CD4-positive, alpha-beta T cell treated with Interleukin-12 subunit alpha and Interleukin-12 subunit beta, for 1 hour (primary cell): ENCODE data around the gene MAPK11.

Experiments
- DNase-seq: peaks from one replicate; pipeline ENCODE4 v3.0.0-alpha.2; 2020

Gene MAPK11

DNA sequence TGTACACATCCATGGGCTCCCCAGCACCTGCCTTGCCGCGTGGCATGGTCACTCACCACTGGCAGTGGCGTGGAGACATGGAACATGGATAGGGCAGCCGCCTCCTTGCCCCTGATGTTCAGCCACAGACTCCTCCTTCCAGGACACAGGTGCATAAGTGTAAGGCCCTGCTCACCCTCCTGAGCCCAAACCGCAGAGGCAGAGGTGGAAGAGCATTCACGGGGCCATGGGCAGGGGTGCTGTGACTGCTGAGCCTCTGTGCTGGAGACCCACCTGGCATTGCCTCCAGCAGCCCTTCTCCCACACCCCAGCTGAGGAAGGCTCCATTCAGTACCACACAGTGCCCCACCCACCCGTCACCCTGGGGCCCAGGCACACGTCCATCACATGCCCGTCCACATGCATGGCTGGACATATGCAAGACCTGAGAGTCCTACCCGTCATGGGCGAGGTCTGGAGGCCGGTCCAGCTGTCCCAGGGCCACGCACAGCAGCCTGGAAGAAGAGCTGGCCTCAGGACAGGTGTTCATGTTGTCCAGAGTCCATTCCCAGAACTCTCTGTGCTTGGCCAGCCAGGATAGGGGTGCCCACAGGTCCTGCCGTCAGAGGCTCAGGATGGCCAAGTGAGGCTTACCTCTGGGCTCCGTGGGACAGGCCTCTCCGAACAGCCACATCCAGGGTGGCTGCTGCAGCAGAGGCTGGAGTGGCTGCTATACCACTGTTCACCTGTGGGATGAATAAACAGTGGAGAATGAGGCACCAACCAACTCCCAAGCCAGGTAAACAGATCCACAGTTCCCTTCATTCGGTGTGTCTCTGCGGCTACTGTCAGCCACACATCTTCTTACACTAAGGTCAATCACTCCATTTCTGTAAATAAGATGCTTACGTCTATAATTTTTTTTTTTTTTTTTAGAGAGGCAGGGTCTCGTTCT, 23.7 kb downstream of the MAPK11 start:
- DNase-seq = no peak

DNA sequence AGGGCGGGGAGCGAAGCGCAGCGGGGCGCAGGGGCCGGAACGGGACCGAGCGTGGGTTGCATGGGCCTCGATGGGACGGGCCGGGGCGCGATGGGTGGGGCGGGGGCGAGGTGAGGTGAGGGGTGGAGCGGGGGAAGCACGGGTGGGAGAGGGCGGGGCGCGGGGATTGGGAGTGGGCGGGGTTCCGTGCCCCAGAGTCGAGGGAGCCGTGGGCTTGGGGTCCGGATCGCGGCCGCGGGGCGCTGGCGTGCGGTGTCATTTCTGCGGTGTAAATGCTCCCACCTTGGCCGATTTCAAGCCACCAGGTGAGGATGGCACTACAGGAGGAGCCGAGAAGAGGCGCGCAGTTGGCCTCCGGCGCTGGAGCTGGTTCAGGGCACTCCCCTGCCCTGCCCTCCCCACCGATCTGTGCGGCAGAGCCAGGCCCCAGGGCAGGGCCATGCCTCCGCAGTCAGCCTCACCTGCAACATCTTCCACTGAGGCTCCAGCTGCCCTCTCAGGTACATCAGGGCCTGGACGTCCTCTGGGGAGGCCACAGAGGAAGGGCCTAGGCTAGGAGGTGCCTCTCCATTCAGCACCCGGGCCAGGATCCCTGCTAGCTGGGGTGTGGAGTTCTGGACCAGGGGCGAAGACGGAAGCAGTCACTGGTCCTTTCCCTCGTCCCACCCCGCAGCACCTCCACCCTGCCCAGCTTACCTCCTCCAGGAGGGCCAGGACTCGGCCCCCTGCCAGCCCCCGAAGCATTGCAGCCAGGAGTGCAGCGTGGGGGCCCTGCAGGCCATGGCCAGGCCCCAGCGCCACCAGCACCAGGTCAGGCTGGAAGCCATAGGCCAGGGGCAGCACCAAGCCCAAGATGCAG, 24.7 kb downstream of the MAPK11 start:
- no peak for DNase-seq

DNA sequence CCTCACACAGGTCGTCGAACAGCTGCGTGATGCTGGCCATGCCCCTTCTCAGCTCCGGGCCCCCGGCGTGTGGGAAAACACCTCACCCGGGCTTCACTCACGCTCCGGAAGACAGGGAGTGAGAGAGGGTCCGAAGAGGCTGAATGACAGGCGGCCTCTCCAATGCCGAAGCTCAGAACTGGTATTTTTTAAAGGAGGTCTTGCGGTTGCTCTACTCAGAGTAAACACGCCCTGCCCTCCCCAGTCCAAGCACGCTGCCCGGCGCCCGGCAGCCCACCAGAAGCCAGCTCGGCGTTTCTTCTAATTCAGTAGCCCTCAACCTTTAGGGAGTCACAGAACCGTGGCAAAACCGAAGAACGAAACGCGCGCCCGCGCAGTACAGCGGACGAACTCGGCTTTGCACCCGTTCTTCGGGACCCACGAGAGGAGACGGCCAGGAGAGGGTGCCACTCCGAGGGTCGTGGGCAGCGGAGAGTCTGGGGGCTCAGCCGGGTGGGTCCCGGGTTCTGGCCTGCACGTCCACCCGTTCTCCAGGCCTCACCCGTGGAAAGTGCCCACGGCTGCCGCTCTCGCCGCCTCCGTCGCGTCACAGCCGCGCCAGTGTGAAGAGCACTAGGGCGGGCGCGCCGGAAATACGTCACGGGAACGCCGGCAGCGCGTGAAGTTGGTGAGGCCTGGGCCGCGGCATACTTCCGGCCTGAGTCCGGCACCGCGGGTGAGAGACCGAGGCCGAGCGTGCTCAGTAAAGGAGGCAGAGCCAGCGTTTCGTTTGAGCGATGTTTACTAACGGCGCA, 25.6 kb downstream of the MAPK11 start, which contains the start of gene TUBGCP6:
TUBGCP6 (minus strand) TSS at position 604 of the 794 bp plus-strand sequence; CDS start at position 40, 564 bp downstream.
- peak; percentile 92 for DNase-seq

DNA sequence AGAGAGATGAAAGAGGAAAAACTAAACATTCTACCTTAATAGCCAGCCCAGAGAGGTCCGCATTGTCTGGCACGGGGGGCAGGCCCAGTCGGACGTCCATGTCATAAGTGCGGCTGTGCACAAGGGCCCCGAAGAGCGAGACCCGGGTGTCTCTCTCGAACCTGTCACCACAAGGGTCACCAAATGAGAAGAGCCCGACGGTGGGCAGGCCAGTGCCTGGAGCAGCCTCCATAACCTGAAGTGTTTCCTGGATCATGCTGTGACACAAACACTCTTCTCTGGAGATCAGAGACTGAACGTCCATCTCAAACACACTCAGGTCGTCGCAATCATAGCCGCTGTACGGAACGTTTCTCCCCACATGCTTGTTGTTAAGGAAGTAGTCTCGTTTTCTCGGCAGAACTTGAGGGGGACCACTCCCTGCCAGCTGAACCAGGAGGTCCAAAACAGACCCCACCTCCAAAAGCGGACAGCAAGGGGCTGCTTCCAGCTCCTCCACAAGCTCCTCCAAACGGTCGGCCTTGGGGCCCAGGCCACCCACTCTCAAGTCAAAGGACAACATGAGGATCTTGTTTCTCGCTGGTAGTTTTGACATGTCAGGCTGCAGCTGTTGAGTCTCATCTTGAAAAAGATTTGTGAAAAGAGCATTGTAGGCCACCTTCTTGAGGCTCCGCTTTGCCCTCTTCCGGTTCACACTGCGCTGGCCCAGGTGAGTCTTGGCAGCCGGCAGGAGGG, 26.3 kb downstream of the MAPK11 start:
- DNase-seq = no peak

DNA sequence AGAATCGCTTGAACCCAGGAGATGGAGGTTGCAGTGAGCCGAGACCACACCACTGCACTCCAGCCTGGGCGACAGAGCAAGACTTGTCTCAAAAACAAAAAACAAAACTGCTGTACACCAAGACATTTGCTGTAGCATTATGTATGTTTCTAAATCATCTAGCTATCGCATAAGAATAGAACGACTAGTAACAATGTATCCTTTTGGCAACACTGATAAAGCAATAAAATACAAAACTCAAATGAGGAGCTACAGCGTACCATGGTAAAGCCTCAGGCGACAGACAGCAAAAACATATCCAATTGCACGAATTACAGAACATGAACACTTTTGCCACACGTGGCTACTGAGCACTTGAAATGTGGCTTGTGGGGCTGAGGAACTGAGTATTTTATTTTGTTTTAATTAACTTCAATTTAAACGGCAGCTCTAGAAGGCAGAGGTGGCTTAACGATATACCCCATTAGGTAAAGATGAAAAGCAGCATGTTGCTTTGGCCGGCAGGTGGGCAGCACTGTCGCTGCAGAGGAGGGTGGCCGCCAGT, 27.7 kb downstream of the MAPK11 start:
- DNase-seq = no peak

DNA sequence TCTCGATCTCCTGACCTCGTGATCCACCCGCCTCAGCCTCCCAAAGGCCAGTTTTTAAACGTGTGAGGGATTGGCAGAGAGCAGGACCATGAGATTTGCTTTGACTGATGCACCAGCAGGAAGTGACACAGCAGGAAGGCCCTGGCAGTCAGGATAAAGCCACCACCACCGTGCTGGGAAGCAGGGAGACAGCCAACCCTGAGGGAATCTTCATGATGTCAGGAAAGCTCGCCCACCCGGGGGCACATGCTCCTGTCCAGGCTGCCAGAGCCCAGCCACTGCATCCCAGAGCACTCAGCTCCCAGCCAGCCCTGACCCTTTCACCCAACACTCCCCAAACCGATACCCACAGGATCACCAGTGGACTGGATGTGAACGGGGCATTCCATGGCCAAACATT, 31.4 kb downstream of the MAPK11 start:
- DNase-seq = no peak

DNA sequence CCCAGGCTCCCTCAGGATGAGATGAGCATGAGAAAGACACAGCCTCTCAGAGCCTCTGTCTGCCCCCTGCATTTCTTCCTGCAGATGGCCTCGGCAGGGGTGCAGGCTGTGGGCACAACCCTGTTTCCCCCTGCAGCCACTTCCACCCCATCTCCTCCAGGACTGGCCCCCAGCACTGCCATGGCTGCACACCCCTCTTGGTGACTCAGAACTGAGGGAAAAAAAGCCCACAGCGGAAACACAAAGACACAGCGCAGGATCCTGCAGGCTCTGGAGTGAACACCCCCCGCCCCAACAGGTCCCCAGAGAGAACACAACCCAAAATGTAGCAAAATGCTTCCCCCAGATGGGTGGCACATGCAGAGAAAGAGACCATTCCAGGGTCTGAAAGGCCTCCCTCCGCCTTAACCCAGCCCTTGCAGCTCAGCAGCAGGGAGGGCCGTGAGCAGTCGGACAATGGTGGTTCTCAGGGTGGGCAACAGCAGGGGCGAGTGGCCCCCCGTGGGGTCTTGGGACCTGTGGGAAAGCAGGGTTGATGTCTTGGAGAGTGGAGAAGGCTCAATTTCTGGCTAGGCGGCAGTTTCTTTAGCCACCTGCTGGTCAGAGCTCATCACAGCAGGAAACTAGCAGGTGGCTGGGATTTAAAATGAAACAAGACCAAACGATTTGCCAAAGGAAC, 33.3 kb downstream of the MAPK11 start:
- no peak for DNase-seq

DNA sequence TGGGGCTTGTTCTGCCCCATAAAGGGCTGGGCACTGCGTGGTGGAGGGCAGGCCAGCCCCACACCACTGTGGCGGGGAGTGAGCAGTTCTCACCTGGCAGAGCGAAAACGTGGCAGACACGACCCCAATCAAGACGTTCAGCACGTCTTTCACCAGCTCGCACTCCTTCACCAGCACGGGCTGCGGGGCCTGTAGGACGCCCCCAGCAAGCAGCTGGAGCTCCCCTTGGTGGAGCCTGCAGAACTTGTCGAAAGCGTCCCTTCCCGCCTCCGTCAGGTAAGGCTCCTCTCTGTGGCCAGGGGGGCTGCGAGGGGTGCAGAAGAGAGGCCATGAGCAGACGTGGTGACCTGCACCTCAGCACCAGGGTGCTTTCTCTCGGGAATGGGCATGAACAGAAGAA, 37.0 kb downstream of the MAPK11 start:
- no peak for DNase-seq

DNA sequence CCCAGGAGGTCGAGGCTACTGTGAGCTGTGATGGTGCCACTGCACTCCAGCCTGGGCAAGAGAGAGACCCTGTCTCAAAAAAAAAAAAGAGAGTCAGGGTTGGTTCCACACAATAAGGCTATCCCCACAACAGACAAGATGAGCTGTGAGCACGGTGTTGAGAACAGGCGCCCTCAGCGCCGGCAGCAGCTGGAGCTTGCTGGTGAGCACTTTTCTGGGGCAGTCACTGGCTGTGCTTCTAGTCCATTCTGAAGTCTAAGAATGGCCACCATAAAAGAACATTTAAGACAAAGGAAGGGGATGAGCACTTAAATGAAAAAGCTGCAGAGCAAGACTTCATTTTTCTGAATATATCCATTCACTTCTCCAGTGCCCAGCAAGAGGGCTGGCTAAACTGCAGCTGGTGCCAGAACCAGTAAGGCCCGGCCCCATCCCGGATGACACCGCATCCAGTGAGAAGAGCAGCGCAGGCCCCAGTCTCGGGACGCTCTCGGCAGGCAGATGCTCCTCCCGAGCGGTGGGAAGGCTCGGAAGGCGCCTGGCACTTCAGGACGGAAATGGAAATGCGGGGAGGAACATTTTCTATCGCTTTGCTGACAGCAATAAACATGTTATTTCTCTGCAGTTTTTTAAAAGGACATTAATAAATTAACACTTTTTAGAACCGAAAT, 37.6 kb downstream of the MAPK11 start:
- DNase-seq = no peak

DNA sequence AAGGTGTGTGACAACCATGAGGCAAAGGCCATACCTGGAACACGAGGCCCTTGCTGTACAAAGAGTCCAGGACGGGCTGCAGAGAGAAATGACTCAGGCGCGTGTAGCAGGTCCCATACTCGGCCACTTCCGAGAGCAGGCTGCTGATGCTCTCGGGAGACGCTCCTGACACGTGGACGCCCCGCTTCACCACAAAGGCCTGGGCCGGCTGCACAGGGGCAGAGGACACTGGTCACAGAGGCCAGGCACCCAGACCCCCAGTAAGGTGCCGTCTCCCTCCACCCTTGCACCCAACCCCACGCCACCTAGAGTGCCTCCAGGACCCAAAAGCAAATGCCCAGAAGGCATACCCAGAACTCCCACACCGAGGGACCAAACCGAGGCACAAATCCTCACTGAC, 40.8 kb downstream of the MAPK11 start:
- no peak for DNase-seq

DNA sequence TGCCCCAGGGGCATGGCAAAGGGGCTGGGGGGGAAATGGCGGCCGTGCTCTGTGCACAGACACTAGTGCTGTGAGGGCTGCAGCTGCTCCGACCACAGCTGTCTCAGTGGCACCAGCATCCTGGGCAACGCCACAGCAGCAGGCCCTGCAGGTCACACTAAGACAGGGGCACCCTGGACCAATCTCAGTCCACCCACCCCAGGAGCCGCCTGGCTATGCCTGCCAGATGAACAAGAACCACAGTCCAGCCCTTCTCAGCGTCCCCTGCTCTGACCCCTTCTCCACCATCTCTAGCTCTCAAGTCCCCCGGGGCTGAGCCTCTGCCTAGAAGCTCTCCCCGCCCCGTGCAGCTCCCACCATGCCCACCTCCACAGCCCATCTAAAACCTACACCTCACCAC, 41.8 kb downstream of the MAPK11 start:
- DNase-seq = no peak

DNA sequence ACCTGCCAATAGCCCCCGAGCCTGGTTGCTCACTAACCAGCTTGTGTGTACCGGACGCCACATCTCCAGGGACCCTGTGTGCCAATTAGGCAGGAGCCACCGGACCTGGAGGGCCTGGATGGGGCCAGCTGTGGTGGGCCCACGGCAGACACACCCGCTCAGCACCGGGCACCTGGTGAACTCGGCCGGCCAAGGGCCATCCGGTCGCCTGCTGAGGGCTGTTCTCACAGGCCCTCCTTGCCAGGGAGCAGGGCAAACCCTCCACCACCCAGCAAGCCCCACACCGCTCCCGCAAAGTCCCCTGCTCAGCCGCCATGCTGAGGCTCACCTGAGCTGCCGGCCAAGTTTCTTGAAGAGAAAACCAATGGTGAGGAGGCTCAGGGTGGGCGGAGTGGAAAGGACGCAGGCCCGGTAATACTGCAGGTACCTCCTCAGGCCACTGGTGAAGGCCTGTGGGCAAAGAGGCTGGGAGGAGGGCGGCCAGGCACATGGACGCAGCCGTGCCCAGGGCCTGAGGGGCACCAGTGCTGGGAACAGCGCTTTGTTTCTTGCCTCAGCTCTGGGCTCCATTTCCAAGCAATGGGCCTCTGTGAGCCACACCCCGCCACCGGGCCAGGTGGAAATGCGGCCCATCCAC, 42.5 kb downstream of the MAPK11 start:
- DNase-seq = no peak

DNA sequence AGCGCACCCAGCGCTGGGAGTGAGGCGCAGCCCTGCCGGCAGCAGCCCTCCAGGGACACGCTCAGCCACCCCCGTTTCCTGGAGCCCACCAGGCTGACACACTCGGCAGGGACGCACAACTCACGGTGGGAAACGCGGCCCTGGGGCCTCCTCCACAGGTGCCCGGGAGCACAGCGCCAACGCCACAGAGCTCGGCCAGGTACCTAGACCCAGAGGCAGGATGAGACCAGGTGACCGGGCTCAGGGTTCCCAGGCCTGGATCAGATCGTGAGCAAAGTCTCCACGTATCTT, 43.4 kb downstream of the MAPK11 start:
- no peak for DNase-seq

DNA sequence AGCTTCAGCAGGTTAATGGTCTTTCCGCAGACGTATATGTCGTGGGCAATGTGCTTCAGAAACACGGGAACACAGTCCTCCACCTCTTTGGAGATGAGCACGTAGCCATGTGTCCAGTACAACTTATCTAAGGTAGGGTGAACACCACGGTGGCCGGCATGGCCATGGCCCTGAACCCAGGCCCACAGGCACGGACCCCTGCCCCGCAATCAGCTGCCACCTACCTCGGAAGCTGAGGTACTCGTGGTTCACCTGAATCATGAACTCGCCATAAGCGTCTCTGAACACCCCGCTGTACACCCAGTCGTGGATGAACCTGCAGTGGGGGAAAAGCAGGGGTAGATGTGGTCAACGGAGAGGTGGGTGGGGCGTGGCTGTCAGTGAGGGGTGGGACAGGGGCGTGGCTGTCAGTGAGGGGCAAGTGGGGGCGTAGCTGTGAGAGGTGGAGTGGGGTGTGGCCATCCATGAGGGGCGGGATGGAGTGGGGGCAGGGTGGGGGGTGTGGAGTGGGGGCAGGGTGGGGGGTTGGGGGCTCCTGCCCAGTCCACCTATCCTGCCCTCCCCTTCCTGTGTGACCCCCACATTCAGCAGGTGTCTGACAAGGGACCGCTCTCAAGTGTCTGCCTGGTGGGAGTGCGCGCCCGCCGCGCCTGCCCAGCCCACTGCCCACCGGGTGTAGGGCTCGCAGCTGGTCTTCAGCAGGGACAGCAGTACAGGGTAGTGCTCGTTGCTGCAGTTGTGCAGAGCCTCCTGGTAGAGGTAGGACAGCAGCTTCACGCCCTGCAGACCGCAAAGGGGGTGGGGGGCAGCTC, 43.9 kb downstream of the MAPK11 start:
- DNase-seq = no peak

DNA sequence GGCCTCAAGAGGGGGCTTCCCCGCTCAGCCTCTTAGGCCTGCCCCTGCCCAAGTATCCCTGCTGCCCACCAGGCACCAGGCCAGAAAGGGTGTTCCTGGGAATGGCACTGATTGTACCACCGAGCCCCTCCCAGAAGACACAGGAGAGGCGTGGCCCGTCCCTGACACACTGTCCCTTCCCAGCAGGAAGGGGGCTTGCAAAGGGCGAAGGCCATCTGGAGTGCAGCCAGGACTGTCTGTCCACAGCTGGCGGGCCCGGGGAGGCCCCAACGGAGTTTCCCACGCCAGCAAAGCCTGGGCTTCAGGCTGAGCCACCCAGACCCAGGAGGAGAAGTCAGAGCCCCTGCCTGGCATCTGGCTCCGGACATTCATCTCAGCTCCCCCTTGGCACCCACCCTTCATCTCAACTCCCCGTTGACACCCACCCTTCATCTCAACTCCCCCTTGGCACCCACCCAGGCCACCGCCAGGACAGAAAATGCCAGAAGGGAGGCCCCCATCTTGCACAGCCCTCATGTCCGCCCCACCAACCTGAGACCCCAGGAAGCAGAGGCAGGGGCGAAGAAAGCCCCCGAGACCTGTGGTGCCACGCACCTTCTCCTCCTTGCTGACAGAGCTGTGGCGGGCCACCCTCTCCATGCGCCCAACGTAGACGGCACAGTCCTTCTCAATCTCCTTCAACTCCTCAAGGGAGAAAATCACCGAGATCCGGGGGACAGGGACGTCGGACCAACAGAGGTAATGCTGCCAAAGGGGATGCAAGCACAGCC, 44.8 kb downstream of the MAPK11 start:
- no peak for DNase-seq

DNA sequence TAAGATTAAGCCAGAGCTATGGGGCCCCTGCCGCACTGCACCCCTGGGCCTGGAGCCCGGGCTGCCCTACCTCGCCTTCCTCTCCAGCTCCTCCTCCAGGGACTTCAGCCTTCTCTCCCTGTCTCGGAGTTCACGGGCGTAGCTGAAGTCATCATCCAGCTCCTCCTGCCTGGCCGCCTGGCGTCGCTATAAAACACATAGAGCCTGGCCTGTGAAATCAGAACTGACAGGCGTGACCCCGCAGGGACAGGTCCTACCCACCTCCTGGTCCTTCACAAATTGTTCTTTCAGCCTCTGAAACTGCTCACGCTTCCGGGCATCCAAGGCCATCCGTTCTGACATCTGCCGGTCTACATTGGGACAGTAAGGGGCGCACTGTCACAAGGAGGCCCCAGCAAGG, 46.1 kb downstream of the MAPK11 start:
- DNase-seq = no peak

DNA sequence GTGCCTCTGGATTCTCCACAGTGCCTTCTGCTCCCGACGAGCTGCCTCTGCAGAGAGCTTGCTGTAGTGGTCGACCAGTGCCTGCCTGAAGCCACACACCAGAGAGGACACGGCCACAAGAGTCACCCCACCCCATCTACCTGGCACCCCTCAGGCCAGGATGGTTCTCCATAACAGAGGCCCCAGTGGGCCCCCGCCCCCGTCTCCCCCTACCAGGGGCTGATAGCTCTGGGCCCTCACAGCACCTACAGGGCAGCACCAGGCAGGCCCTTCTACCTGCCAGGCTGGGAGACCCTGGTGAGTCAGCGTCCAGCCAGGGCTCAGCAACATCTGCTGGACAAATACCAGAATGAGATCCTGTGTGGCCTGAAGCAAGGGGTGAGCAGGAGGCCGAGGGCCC, 47.7 kb downstream of the MAPK11 start:
- no peak for DNase-seq

DNA sequence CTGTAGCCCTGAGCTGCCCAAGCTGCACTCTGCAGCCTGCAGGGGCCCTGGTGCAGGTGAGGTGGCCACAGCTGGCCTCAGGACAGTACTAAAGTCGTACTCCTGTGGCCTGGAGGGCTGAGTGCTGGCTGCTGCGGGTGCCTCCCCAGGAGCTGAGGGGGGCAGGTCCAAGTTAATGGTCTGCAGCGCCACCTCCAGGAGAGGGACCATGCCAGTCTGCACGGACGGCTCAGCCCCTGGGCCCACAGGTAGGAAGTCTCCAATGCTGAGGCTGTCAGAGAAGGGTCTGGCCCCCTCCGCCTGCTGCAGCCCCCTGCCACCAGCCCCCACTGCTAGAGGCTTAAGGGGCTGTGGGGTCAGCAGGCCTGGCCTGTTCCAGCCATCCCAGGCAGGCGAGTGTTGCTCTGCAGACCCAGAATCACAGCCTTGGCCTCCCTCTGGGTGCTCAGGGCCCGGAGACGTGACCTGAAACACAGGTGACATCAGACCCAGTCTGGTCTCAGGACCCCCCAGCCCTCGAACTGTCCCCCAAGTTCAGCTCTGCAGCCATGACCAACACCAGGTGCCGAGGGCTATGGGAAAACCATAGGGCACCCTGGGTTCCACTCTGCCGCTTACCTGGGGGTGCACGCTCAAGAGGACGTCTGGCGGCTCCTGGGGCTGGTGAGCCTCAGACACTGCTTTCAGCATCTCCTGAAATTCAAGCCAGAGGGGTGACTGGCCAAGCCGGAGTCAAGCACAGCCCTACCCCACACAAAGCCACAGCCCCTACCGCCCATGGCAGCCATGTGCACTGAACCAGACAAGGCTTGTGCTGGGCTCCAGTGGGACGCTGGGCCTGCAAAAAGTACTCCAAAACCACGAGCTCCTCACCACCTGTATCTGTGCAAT, 48.5 kb downstream of the MAPK11 start:
- DNase-seq = no peak
